ENCODE results near the gene IGF1R. TPM values are rescaled to one million over a fixed set of nuclear protein-coding genes. Genes with fewer than 3 reads are reported as not detected.

The IGF1R gene
- total and polyA plus RNA-seq, 2 of the 8 experiments (the other 6 are each of a cell fraction or from before 2014, with no cell fraction given): 32.9 to 109 TPM

- POLR2A ChIA-PET (ENCODE audit: partially characterized antibody): interaction anchor here (0.7 kb wide), 1 partner anchor 212 kb away, joined by 3 read pairs; no protein-coding TSS in a partner anchor
- TF ChIP-seq CEBPB (IDR thresholded peaks at IDR 0.05; ENCODE audit: low read depth, low read length) (no peak), NANOG (IDR thresholded peaks at IDR 0.05; ENCODE audit: insufficient read depth, low read depth, low read length, poor library complexity, severe bottlenecking) (no peak)
- no peaks in the 10 kb centered on the region for H3K9me3 ChIP-seq (ENCODE audit: insufficient read depth in 2 of 2, low read depth in 1 of 2, low read length in 1 of 2)
- no peak overlapping the region for H3K4ac ChIP-seq (replicated peaks; ENCODE audit: insufficient read length, low read depth, low read length)
- H3K18ac ChIP-seq (ENCODE audit: extremely low read depth, low read length): no peak overlapping the region
- peaks cover 3% of the 10 kb centered on the region; the same call in 1 of the 2 replicates for H3K79me1 ChIP-seq (ENCODE audit: low read depth, low read length)
- H2AK5ac ChIP-seq (ENCODE audit: low read depth, low read length): no peak overlapping the region
- DNase-seq (ENCODE audit: low read depth in 1 of 2, low spot score in 2 of 2): no peak
- peaks cover 22 to 62% (median 47%) of the 10 kb centered on the region in 4 experiments for H3K36me3 ChIP-seq (ENCODE audit: control insufficient read depth in 2 of 4, insufficient read depth in 4 of 4, low read length in 3 of 4)
- no peak overlapping the region for H4K91ac ChIP-seq (replicated peaks; ENCODE audit: insufficient read length, low read length)
- no peak overlapping the region for H4K5ac ChIP-seq (ENCODE audit: insufficient read length, low read depth, low read length)
- H2BK15ac ChIP-seq (ENCODE audit: low read length): no peak overlapping the region
- H2BK12ac ChIP-seq (ENCODE audit: low read depth, low read length): no peak overlapping the region
- H3K79me2 ChIP-seq (ENCODE audit: control insufficient read depth in 1 of 2, insufficient read depth in 2 of 2, low read length in 2 of 2): no peaks in the 10 kb centered on the region
- no peak overlapping the region for H2BK5ac ChIP-seq (ENCODE audit: low read depth, low read length)
- H3K23ac ChIP-seq (ENCODE audit: insufficient read length): no peak overlapping the region
- H3K27me3 ChIP-seq (replicated peaks in 1 of 4; ENCODE audit: control insufficient read depth in 3 of 4, extremely low read depth in 1 of 4, insufficient read depth in 3 of 4, low read length in 3 of 4): no peaks in the 10 kb centered on the region
- H2BK20ac ChIP-seq (ENCODE audit: low read length): no peak overlapping the region
- no peak overlapping the region for H3K9ac ChIP-seq (replicated peaks in 1 of 4; ENCODE audit: extremely low read depth in 1 of 4, low read depth in 3 of 4, low read length in 3 of 4)
- 89% methylated on average over 6 of the region's 6 CpGs; no CpG with 5 or more reads in 1 of the 2 experiments for WGBS, 2 experiments (ENCODE audit: extremely low coverage in 1 of 2, insufficient coverage in 1 of 2, insufficient read length in 1 of 2, insufficient replicate concordance in 2 of 2, low coverage in 1 of 2, low lambda C conversion rate in 2 of 2, missing lambda C conversion rate in 1 of 2)
- H4K8ac ChIP-seq (ENCODE audit: extremely low read depth, insufficient read depth, low read length): no peak overlapping the region
- H3K23me2 ChIP-seq (ENCODE audit: low read depth, low read length): no peaks in the 10 kb centered on the region
- no peak overlapping the region for H3K56ac ChIP-seq (replicated peaks; ENCODE audit: insufficient read length, low read depth, low read length)
- no peak overlapping the region for H3K4me2 ChIP-seq (ENCODE audit: insufficient read depth in 1 of 2, low read depth in 2 of 2, low read length in 2 of 2)
- H3K4me1 ChIP-seq (replicated peaks in 1 of 4; ENCODE audit: control insufficient read depth in 3 of 4, insufficient read depth in 4 of 4, low read length in 3 of 4): no peaks in the 10 kb centered on the region; a peak in 1 of 7 replicates
- FAIRE-seq: no peak
- CTCF ChIA-PET (ENCODE audit: partially characterized antibody): interaction anchor here (0.6 to 1.6 kb wide), 7 partner anchors 11 to 425 kb away, joined by 3 to 4 read pairs (median 3); no protein-coding TSS in a partner anchor
- no peak overlapping the region for H3K14ac ChIP-seq (ENCODE audit: insufficient read length)
- no peak overlapping the region for H2BK120ac ChIP-seq (replicated peaks; ENCODE audit: low read depth, low read length)
- H3K27ac ChIP-seq (ENCODE audit: low read depth, low read length): no peak overlapping the region
- H2AFZ ChIP-seq (ENCODE audit: low read length): no peak overlapping the region
- no peak overlapping the region for H3K4me3 ChIP-seq (ENCODE audit: extremely low read depth in 1 of 4, insufficient read depth in 2 of 4, low read depth in 3 of 4, low read length in 4 of 4)
- peaks cover 2 to 4% of the 10 kb centered on the region in 2 experiments for H4K20me1 ChIP-seq (replicated peaks in 1 of 2; ENCODE audit: control insufficient read depth in 1 of 2, insufficient read depth in 2 of 2, low read length in 2 of 2)
These were observed 295.3 kb downstream of the IGF1R start for GRCh38 chr15:98943601-98944151.
